ENCODE results near the gene CAPN11. TPM values are rescaled to one million over a fixed set of nuclear protein-coding genes. Genes with fewer than 3 reads are reported as not detected.

CAPN11 gene
- total and polyA plus RNA-seq, 2 donors (not counting 3 experiments of a cell fraction or from before 2014, with no cell fraction given): 1.4 to 1.7 TPM

DNA sequence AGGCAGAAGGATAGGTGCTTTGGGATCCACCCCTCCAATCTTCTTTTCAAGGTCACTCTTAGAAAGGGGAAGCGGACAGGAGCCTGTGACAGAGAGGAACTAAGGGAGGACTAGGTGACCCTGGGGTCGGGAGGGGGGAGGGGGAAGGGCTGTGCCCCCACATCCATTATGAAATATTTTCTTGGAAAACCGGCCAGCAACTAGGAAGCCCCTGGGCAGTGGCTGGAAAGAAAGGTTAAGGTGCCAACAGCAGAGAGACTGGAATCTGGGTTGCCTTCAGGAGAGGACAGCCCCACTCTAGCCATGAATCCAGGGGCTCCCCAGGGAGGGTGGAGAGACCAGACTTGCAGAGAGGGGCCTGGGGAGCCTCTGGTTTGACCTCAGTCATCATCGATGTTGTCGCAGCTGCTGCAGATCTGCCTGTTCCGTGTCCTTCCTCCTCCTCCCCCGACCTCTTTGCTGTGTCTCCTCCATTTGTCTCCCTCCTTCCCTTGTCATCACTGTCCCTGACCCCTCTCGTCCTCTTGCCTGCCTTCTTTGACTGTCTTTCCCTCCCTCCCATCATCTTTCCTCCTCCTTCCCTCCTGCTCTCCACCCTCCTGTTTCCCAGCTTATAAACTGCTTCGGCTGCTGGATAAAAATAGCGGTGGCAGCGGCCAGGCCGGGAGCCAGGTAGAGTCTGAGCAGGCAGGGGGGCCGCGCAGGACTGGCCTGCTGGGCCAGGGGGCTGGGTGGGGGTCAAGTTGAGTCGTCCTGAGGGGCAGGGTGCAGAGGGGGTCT is 67.9 kb downstream of the CAPN11 start:
- POLR2A ChIA-PET: no interaction called here
- intact Hi-C loops (cut with micrococcal nuclease): no loop called here

DNA sequence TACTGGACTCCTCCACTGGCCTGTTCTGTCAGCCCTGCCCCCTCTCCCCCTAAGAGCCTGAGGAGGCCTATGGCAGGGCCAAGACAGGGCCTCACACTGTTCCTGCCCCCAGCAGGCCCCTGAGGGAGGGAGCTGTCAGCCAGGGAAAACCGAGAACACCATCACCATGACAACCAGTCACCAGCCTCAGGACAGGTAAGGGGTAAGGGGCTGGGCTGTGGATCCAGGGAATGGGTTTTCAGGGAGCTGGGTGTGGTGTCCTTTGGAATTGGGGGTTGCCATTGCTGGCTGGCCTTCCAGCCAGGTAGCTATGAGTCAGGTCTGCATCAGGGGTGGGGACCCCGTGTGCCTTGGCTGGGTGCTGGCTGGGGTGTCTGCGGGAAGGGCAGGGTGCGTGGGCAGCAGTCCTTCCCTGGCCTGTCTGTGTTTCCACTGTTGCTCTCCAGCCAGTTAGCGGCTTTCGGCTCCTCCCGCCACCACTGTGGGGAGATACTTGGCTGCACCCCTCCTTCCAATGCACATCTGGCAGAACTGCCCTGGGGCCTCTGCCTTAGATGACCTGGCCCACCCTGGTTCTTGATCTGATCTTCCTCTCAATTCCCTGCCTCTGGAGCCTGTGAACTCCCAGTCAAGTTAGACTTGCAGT is 68.7 kb downstream of the CAPN11 start:
- H3K9ac ChIP-seq (replicated peaks; ENCODE audit: extremely low read depth, insufficient read depth, low read length): no peak overlapping the region
- no peaks in the 10 kb centered on the region for H3K9me3 ChIP-seq (replicated peaks; ENCODE audit: control insufficient read depth, insufficient read depth, low read length)
- H3K4me3 ChIP-seq (replicated peaks in 1 of 3; ENCODE audit: insufficient read depth in 1 of 3, low read depth in 1 of 3, low read length in 3 of 3): no peak overlapping the region
- H3K27me3 ChIP-seq (ENCODE audit: control insufficient read depth in 2 of 2, insufficient read depth in 2 of 2, low read length in 2 of 2): no peaks in the 10 kb centered on the region
- no peak overlapping the region for H3K27ac ChIP-seq (ENCODE audit: insufficient read depth, low read depth, low read length)
- no peak for DNase-seq (ENCODE audit: low read depth, low spot score)
- dilution Hi-C loops (cut with MboI; ENCODE audit: extremely low pct_ligation_motif_present, low sequenced_read_pairs) (no loop called here), intact Hi-C loops (cut with micrococcal nuclease) (no loop called here)
- peaks cover 31% of the 10 kb centered on the region for H3K4me1 ChIP-seq (ENCODE audit: control insufficient read depth, extremely low read depth, insufficient read depth, low read length)
- ChIA-PET CTCF (interaction anchor here (1.0 to 9.2 kb wide), 5 partner anchors 10 to 131 kb away, joined by 4 to 84 read pairs (median 4); no protein-coding TSS in a partner anchor), POLR2A (interaction anchor here (1.2 kb wide), 1 partner anchor 20 kb away, joined by 4 read pairs; the partner anchor contains the start of gene HSP90AB1)
- no peak overlapping the region for H2AFZ ChIP-seq (ENCODE audit: low read depth, low read length)
- H3K9me1 ChIP-seq (replicated peaks; ENCODE audit: control insufficient read depth, extremely low read depth, insufficient read depth, low read length): no peaks in the 10 kb centered on the region
- H3K4me2 ChIP-seq (ENCODE audit: insufficient read depth, low read length): no peak overlapping the region
- H3K79me2 ChIP-seq (ENCODE audit: control insufficient read depth, insufficient read depth, low read length): peaks cover 79% of the 10 kb centered on the region
- no TSS peak for BruUV-seq (replicated peaks)
- no peaks in the 10 kb centered on the region for H4K20me1 ChIP-seq (replicated peaks; ENCODE audit: control insufficient read depth, extremely low read depth, insufficient read depth, low read length)
- TF ChIP-seq JUN (IDR thresholded peaks at IDR 0.05; ENCODE audit: borderline replicate concordance, insufficient read depth, insufficient read length, low read depth) (no peak), FOS (IDR thresholded peaks at IDR 0.05; ENCODE audit: borderline replicate concordance, insufficient read depth, low read length) (no peak), EZH2 (IDR thresholded peaks at IDR 0.05; ENCODE audit: borderline replicate concordance, low read depth, low read length, severe bottlenecking) (no peak), MYC (IDR thresholded peaks at IDR 0.05; ENCODE audit: low read depth, low read length) (no peak), POLR2A (IDR thresholded peaks at IDR 0.05; ENCODE audit: low read depth, low read length) (no peak), POLR2AphosphoS5 (IDR thresholded peaks at IDR 0.05; ENCODE audit: insufficient read depth, low read depth, low read length) (no peak), GATA2 (IDR thresholded peaks at IDR 0.05; ENCODE audit: insufficient read depth, insufficient read length, low read depth, low read length) (no peak), MAX (IDR thresholded peaks at IDR 0.05; ENCODE audit: insufficient read depth, insufficient read length) (no peak)
- TF ChIP-seq, protein P1, sequence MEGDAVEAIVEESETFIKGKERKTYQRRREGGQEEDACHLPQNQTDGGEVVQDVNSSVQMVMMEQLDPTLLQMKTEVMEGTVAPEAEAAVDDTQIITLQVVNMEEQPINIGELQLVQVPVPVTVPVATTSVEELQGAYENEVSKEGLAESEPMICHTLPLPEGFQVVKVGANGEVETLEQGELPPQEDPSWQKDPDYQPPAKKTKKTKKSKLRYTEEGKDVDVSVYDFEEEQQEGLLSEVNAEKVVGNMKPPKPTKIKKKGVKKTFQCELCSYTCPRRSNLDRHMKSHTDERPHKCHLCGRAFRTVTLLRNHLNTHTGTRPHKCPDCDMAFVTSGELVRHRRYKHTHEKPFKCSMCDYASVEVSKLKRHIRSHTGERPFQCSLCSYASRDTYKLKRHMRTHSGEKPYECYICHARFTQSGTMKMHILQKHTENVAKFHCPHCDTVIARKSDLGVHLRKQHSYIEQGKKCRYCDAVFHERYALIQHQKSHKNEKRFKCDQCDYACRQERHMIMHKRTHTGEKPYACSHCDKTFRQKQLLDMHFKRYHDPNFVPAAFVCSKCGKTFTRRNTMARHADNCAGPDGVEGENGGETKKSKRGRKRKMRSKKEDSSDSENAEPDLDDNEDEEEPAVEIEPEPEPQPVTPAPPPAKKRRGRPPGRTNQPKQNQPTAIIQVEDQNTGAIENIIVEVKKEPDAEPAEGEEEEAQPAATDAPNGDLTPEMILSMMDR (IDR thresholded peaks at IDR 0.05; ENCODE audit: extremely low read depth in 1 of 2, insufficient read depth in 1 of 2, low read depth in 1 of 2, low read length in 2 of 2): no peak
- H3K36me3 ChIP-seq (ENCODE audit: control insufficient read depth in 2 of 2, extremely low read depth in 1 of 2, insufficient read depth in 2 of 2, low read length in 2 of 2): peaks cover 6 to 20% of the 10 kb centered on the region in 2 experiments
- FAIRE-seq: no peak

More for the DNA sequence above, 67.9 kb downstream of the CAPN11 start:
- Histone ChIP-seq H3K27me3 (ENCODE audit: control insufficient read depth in 2 of 2, insufficient read depth in 2 of 2, low read length in 2 of 2) (no peaks in the 10 kb centered on the region), H3K4me1 (ENCODE audit: control insufficient read depth, extremely low read depth, insufficient read depth, low read length) (peaks cover 36% of the 10 kb centered on the region), H3K79me2 (ENCODE audit: control insufficient read depth, insufficient read depth, low read length) (peaks cover 83% of the 10 kb centered on the region), H4K20me1 (replicated peaks; ENCODE audit: control insufficient read depth, extremely low read depth, insufficient read depth, low read length) (no peaks in the 10 kb centered on the region), H3K4me3 (replicated peaks in 1 of 3; ENCODE audit: insufficient read depth in 1 of 3, low read depth in 1 of 3, low read length in 3 of 3) (no peak overlapping the region), H3K36me3 (ENCODE audit: control insufficient read depth in 2 of 2, extremely low read depth in 1 of 2, insufficient read depth in 2 of 2, low read length in 2 of 2) (peaks cover 2 to 16% of the 10 kb centered on the region in 2 experiments), H2AFZ (ENCODE audit: low read depth, low read length) (no peak overlapping the region), H3K9ac (replicated peaks; ENCODE audit: extremely low read depth, insufficient read depth, low read length) (no peak overlapping the region), H3K9me3 (replicated peaks; ENCODE audit: control insufficient read depth, insufficient read depth, low read length) (no peaks in the 10 kb centered on the region), H3K27ac (ENCODE audit: insufficient read depth, low read depth, low read length) (no peak overlapping the region), H3K9me1 (replicated peaks; ENCODE audit: control insufficient read depth, extremely low read depth, insufficient read depth, low read length) (no peaks in the 10 kb centered on the region), H3K4me2 (ENCODE audit: insufficient read depth, low read length) (no peak overlapping the region)
- no peak for DNase-seq (ENCODE audit: low read depth, low spot score)
- TF ChIP-seq FOS (IDR thresholded peaks at IDR 0.05; ENCODE audit: borderline replicate concordance, insufficient read depth, low read length): no peak
- no peak for TF ChIP-seq MAX (IDR thresholded peaks at IDR 0.05; ENCODE audit: insufficient read depth, insufficient read length)
- CTCF ChIA-PET: interaction anchor here (1.7 to 9.2 kb wide), 4 partner anchors 8 to 65 kb away, joined by 4 to 84 read pairs (median 38); no protein-coding TSS in a partner anchor
- no TSS peak for BruUV-seq (replicated peaks)
- FAIRE-seq: no peak
- dilution Hi-C loops (cut with MboI; ENCODE audit: extremely low pct_ligation_motif_present, low sequenced_read_pairs): no loop called here

Data from endothelial cell of umbilical vein (primary cell).